MM.1S (cell line): ENCODE results near the gene SGSM1.

Source experiments
- EZH2 ChIP-seq: fragments of 300-600 bp; sonication (generic); optimal IDR thresholded peaks from 2 replicates; pipeline ENCODE3; 2017; ENCODE audit warnings: low read depth, mild to moderate bottlenecking, antibody characterized with exemption, low read length, mixed read lengths
- EZH2phosphoT487 ChIP-seq: fragments of 300-600 bp; sonication (generic); IDR thresholded peaks from 2 replicates; pipeline ENCODE4 v1.6.1; 2018; ENCODE audit warnings: antibody characterized with exemption, low read length
- TF ChIP-seq, protein P1 (sequence below): fragments of 300-600 bp; sonication (generic); IDR thresholded peaks from 2 replicates; pipeline ENCODE4 v1.5.1; 2016; ENCODE audit warnings: antibody characterized with exemption, low read length, mixed read lengths

DNA sequence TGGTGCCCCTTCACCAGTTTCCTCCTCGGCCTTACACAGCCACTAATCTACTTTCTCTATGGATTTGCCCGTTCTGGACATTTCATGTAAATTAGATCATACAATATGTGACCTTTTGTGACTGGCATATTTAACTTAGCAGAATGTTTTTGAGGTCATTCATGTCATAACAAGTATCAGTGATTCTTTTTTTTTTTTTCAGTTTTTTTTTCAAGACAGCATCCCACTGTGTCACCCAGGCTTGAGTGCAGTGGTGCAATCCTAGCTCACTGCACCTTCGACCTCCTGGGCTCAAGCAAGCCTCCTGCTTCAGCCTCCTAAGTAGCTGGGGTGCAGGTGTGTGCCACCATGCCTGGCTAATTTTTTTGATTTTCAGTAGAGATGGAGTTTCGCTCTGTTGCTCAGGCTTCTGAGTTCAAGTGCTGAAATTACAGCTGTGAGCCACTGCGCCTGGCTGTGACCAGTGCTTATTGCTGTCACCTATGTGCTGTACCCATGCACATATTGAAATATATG, 169.2 kb downstream of the SGSM1 start:
- TF ChIP-seq, protein P1, sequence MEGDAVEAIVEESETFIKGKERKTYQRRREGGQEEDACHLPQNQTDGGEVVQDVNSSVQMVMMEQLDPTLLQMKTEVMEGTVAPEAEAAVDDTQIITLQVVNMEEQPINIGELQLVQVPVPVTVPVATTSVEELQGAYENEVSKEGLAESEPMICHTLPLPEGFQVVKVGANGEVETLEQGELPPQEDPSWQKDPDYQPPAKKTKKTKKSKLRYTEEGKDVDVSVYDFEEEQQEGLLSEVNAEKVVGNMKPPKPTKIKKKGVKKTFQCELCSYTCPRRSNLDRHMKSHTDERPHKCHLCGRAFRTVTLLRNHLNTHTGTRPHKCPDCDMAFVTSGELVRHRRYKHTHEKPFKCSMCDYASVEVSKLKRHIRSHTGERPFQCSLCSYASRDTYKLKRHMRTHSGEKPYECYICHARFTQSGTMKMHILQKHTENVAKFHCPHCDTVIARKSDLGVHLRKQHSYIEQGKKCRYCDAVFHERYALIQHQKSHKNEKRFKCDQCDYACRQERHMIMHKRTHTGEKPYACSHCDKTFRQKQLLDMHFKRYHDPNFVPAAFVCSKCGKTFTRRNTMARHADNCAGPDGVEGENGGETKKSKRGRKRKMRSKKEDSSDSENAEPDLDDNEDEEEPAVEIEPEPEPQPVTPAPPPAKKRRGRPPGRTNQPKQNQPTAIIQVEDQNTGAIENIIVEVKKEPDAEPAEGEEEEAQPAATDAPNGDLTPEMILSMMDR, result no peak
- TF ChIP-seq EZH2phosphoT487 (no peak), EZH2 (no peak)
